GM06990 (cell line): ENCODE results near the gene MYL5.

Source experiments
- DNase-seq: peaks from one replicate; pipeline ENCODE4 v3.0.0-alpha.2; 2011; ENCODE audit not compliant: insufficient read length; ENCODE audit errors: extremely low read depth
- H3K27me3 ChIP-seq: replicated peaks from 2 replicates; pipeline ENCODE4 v1.6.0; 2011; ENCODE audit warnings: low read length; ENCODE audit not compliant: control insufficient read depth, insufficient read depth
- H3K36me3 ChIP-seq: 2 replicates; pipeline ENCODE4 v1.5.1; 2011; ENCODE audit warnings: low read length; ENCODE audit not compliant: control insufficient read depth, insufficient read depth
- H3K4me3 ChIP-seq: replicated peaks from 2 replicates; pipeline ENCODE4 v1.5.1; 2011; ENCODE audit warnings: low read depth, mild to moderate bottlenecking, control low read depth, low read length
- TF ChIP-seq, protein P1 (sequence below): IDR thresholded peaks from 2 replicates; pipeline ENCODE4 v1.5.1; 2011; ENCODE audit warnings: low read length, control low read depth, mild to moderate bottlenecking, inconsistent platforms; ENCODE audit not compliant: insufficient read depth, poor library complexity, severe bottlenecking

MYL5 gene

DNA sequence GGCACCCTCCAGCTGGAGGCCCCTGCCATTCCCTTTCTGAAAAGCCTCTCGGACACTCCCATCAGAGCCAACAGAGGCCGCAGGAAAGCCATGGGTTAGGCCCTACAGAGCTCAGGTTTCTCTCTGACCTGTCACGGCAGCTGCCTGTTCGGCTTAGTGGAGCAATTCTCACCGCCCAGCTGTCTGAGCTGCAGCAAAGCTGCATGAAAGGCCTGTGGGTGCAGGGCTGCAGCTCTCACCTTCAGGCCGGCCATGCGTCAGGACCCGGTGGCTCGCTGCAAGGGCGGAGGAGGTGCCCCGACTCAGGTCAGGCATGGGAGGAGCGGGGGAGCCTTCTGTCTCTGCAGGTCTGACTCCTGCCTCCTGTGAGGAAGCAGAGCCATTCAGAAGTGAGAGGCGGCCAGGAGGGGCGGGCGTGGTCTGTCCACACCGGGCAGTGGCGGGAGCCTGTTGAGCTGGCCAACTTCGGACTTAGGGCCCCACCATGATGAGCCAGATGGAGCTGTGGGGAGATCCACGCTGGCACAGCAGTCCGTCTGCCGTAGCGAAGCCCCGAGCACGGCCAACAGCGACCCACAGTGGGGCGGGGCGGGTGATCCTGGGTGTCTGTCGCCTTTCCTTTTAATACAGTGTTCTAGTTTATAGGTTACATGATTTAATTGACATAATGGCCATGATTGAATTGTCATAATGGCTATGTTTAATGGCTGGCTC, 25.6 kb upstream of the MYL5 start:
- peak; percentile 0 for DNase-seq
- no peaks in the 10 kb centered on the region for H3K27me3 ChIP-seq
- TF ChIP-seq, protein P1, sequence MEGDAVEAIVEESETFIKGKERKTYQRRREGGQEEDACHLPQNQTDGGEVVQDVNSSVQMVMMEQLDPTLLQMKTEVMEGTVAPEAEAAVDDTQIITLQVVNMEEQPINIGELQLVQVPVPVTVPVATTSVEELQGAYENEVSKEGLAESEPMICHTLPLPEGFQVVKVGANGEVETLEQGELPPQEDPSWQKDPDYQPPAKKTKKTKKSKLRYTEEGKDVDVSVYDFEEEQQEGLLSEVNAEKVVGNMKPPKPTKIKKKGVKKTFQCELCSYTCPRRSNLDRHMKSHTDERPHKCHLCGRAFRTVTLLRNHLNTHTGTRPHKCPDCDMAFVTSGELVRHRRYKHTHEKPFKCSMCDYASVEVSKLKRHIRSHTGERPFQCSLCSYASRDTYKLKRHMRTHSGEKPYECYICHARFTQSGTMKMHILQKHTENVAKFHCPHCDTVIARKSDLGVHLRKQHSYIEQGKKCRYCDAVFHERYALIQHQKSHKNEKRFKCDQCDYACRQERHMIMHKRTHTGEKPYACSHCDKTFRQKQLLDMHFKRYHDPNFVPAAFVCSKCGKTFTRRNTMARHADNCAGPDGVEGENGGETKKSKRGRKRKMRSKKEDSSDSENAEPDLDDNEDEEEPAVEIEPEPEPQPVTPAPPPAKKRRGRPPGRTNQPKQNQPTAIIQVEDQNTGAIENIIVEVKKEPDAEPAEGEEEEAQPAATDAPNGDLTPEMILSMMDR = no peak
- no peaks in the 10 kb centered on the region for H3K36me3 ChIP-seq
- no peak overlapping the region for H3K4me3 ChIP-seq

GRCh38 chr4:649293-649625, 25.1 kb upstream of the MYL5 start:
- DNase-seq = no peak
- Histone ChIP-seq H3K27me3 (no peaks in the 10 kb centered on the region), H3K4me3 (no peak overlapping the region), H3K36me3 (no peaks in the 10 kb centered on the region)
- TF ChIP-seq, protein P1 = no peak

DNA sequence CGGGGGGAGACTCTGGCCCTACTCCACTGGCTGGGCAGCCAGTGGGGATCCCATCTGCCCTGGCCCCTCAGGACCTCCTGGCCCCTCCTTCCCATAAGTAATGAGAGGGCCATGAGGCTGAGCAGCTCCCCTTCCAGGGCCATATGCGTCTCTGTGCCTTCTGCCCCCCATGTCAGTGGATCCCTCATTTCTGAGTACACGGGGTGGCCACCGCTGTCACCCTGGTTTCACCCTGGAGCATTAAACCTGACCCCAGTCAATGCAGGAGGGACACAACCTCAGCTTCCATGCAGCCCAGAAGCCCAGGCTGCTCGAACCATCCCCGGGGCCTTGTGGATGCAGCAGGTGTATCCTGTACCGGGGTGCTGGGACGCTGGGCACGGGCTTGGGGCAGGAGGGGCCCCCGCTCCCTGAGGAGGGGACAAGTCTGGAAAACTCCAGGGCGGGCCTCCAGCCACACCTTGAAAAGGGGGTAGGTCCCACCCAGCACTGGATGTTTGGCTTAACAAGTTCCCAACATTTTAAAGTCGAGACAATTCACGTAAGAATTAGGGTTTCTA, 24.5 kb upstream of the MYL5 start:
- Histone ChIP-seq H3K27me3 (no peaks in the 10 kb centered on the region), H3K4me3 (no peak overlapping the region), H3K36me3 (no peaks in the 10 kb centered on the region)
- DNase-seq = no peak
- TF ChIP-seq, protein P1 = no peak

- DNase-seq = no peak
- Histone ChIP-seq H3K27me3 (no peaks in the 10 kb centered on the region), H3K36me3 (no peaks in the 10 kb centered on the region), H3K4me3 (no peak overlapping the region)
- TF ChIP-seq, protein P1 = no peak
These were observed 23.9 kb upstream of the MYL5 start for GRCh38 chr4:650461-650860.

DNA sequence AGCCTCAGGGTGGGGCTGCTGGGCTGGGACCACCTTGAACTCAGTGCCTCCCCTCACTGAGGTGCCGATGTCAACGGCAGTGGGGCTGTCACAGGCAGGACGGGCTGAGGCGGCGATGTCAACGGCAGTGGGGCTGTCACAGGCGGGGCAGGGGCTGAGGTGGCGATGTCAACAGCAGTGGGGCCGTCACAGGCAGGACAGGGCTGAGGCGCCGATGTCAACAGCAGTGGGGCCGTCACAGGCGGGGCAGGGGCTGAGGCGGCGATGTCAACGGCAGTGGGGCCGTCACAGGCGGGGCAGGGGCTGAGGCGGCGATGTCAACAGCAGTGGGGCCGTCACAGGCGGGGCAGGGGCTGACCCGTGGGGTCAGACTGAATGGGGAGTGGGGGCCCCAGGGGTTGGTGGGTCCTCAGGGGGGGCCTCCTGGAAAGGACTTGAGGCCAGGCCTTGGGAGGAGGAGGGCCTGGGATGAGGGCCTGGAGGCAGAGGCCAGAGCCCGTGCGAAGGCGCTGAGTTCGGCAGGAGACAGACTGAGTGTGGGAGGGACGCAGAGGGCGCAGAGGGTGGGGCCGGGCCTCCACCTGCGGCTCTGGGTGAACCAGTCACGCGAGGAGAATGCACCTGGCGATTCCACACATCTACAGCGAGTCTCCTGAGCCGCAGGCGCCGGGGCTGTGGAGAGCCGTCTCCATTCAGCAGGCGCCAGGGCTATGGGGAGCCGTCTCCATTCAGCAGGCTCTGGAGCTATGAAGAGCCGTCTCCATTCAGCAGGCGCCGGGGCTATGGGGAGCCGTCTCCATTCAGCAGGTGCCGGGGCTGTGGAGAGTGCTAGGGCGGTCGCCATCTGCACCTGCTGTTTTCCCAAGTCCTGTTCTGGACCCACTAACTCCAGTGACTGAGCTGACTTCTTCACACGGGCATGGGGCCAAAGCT, 23.1 kb upstream of the MYL5 start:
- TF ChIP-seq, protein P1 = no peak
- no peak for DNase-seq
- Histone ChIP-seq H3K27me3 (no peaks in the 10 kb centered on the region), H3K4me3 (no peak overlapping the region), H3K36me3 (no peaks in the 10 kb centered on the region)
